Measurements from ENCODE around the gene RHBDL2. TPM values are rescaled to one million over a fixed set of nuclear protein-coding genes. Genes with fewer than 3 reads are reported as not detected.

Gene RHBDL2
- polyA plus RNA-seq, 2 donors: 24.3 to 25.1 TPM

DNA sequence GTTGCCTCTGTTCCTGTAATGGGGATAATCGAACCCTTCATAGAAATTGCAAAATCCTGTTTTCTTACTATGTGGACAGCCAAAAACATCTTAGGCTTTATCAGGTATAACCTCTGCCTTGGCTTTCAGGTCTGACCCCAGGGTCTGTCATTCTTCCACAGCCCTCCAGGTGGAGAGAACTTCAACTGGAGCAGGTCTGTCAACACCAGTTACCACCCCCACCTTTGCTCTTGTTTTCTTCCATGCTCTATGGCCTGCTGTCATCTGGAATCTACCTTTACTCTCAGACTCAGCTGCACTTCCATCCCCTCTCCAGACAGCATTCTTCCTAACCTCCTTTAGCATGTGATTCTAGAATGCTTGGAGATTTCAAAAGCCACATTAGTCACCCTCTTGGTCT, 49.9 kb downstream of the RHBDL2 start:
- Histone ChIP-seq H3K36me3 (ENCODE audit: control insufficient read depth in 2 of 2, insufficient read depth in 2 of 2, low read length in 1 of 2) (peaks cover 0 to 3% of the 10 kb centered on the region in 2 donors), H3K4me1 (ENCODE audit: control insufficient read depth in 2 of 2, insufficient read depth in 2 of 2, low read length in 1 of 2) (no peaks in the 10 kb centered on the region), H3K27me3 (ENCODE audit: control insufficient read depth in 1 of 2, insufficient read depth in 2 of 2, low read length in 2 of 2) (no peaks in the 10 kb centered on the region), H3K4me3 (ENCODE audit: low read depth in 1 of 2, low read length in 2 of 2) (no peak overlapping the region), H3K27ac (ENCODE audit: low read depth in 2 of 2, low read length in 1 of 2) (no peak overlapping the region), H3K9me3 (ENCODE audit: control insufficient read depth in 2 of 2, insufficient read depth in 1 of 2, low read depth in 1 of 2, low read length in 1 of 2) (no peaks in the 10 kb centered on the region)
- WGBS, 2 donors: 86 to 90% methylated on average over 1 of the region's 1 CpG

DNA sequence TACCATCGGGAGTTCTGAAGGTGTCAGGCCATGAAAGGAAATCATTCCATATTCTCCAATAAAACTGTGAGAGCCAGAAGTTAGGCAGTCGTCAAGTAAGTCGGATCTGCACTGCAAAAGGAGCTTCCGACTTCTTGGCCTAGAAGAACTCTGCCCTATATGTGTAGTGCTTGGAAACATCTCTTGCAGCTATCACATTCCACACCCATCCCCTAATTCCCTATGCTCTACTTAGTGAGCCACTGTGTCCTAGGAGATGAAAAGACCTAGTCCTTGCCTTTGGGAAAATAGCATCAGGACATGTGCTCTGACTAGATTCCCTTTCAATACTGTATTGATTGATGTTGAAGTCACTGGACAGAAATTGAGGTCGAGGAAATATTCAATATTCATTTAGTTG, 52.0 kb downstream of the RHBDL2 start:
- Histone ChIP-seq H3K27ac (ENCODE audit: low read depth in 2 of 2, low read length in 1 of 2) (no peak overlapping the region), H3K36me3 (ENCODE audit: control insufficient read depth in 2 of 2, insufficient read depth in 2 of 2, low read length in 1 of 2) (peaks cover 0 to 3% of the 10 kb centered on the region in 2 donors), H3K4me1 (ENCODE audit: control insufficient read depth in 2 of 2, insufficient read depth in 2 of 2, low read length in 1 of 2) (no peaks in the 10 kb centered on the region), H3K27me3 (ENCODE audit: control insufficient read depth in 1 of 2, insufficient read depth in 2 of 2, low read length in 2 of 2) (no peaks in the 10 kb centered on the region), H3K9me3 (ENCODE audit: control insufficient read depth in 2 of 2, insufficient read depth in 1 of 2, low read depth in 1 of 2, low read length in 1 of 2) (no peaks in the 10 kb centered on the region), H3K4me3 (ENCODE audit: low read depth in 1 of 2, low read length in 2 of 2) (no peak overlapping the region)
- 72 to 83% methylated on average over 5 of the region's 5 CpGs for WGBS, 2 donors

DNA sequence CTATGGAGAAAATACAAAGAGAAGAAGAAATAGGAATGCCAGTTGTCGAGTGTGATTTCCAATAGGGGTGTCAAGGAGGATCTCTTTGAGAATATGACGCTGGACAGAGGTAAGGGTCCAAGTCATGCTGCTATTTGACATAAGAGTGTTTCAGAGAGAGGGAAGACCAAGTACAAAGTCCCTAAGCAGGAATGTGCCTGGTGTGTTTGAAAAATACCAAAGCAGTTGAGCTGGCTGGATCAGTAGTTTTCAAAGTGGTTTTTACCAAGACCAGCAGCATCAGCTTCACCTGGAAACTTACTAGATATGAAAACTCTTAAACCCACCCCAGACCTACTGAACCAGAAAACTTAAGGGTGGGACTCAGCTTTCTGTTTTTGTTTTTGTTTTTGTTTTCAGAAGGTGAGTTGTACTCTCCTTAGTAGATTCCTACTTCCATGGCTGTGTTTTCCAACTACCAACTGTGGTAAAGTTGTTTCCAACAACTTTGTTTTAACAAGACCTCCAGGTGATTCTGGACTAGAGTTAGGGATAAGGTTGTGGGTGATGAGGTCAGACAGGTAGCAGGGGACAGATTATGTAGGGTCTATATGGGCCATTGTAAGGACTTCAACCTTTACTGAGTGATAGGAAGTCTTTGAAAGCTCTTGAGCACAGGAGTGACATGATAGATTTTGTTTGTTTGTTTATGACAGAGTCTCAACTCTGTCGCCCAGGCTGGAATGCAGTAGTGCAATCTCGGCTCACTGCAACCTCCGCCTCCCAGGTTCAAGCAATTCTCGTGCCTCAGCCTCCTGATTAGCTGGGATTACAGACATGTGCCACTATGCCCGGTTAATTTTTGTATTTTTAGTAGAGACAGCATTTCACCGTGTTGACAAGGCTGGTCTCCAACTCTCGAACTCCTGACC, 53.0 kb downstream of the RHBDL2 start:
- 82 to 89% methylated on average over 9 of the region's 9 CpGs for WGBS, 2 donors
- Histone ChIP-seq H3K9me3 (ENCODE audit: control insufficient read depth in 2 of 2, insufficient read depth in 1 of 2, low read depth in 1 of 2, low read length in 1 of 2) (no peaks in the 10 kb centered on the region), H3K4me3 (ENCODE audit: low read depth in 1 of 2, low read length in 2 of 2) (no peak overlapping the region), H3K4me1 (ENCODE audit: control insufficient read depth in 2 of 2, insufficient read depth in 2 of 2, low read length in 1 of 2) (no peaks in the 10 kb centered on the region), H3K27ac (ENCODE audit: low read depth in 2 of 2, low read length in 1 of 2) (no peak overlapping the region), H3K36me3 (ENCODE audit: control insufficient read depth in 2 of 2, insufficient read depth in 2 of 2, low read length in 1 of 2) (peaks cover 0 to 3% of the 10 kb centered on the region in 2 donors), H3K27me3 (ENCODE audit: control insufficient read depth in 1 of 2, insufficient read depth in 2 of 2, low read length in 2 of 2) (no peaks in the 10 kb centered on the region)

DNA sequence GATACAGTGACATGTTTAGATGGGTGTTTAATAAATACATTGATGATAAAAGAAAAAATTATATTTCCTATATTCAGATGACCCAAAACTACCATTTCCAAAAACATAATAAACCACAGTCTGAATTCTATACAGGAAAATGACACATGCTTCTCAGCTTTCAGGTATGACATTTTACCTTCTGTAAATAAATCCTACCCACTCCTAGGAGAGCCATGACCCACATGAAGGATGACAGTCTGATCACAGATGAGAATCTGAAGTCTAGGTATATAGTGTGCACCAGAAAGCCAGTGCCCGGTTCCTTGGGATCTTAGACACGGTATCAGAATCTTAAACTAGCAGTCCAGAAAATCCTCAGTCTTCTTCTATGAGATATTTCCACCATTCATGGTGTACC, 56.5 kb downstream of the RHBDL2 start:
- H3K27me3 ChIP-seq (ENCODE audit: control insufficient read depth in 1 of 2, insufficient read depth in 2 of 2, low read length in 2 of 2): no peaks in the 10 kb centered on the region
- WGBS, 2 donors: 92 to 95% methylated on average over 2 of the region's 2 CpGs
- no peaks in the 10 kb centered on the region for H3K36me3 ChIP-seq (ENCODE audit: control insufficient read depth in 2 of 2, insufficient read depth in 2 of 2, low read length in 1 of 2)
- no peaks in the 10 kb centered on the region for H3K4me1 ChIP-seq (ENCODE audit: control insufficient read depth in 2 of 2, insufficient read depth in 2 of 2, low read length in 1 of 2)
- H3K9me3 ChIP-seq (ENCODE audit: control insufficient read depth in 2 of 2, insufficient read depth in 1 of 2, low read depth in 1 of 2, low read length in 1 of 2): no peaks in the 10 kb centered on the region
- H3K4me3 ChIP-seq (ENCODE audit: low read depth in 1 of 2, low read length in 2 of 2): no peak overlapping the region
- no peak overlapping the region for H3K27ac ChIP-seq (ENCODE audit: low read depth in 2 of 2, low read length in 1 of 2)

DNA sequence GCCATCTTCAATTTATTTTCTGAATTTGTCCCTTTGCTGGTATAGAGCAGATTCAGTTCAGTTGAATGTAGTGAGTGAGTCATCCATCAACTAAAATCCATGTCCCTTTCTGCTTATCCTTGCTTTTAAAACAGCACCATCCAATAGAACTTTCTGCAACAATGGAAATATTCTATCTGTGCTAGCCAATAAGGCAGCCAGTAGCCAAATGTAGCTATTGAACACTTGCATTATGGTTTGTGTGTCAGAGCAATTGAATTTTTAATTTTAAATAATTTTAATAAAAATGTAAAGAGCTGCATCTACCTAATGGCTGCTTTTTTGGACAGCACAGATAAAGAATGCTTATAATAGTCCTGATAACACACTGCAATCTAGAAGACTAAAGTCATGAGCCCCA, 60.1 kb downstream of the RHBDL2 start, which contains the start of gene GJA9:
TSS of gene GJA9 (minus strand) at position 101 of the 400 bp plus-strand sequence. CDS start 5,489 bp downstream, outside the sequence.
- Histone ChIP-seq H3K36me3 (ENCODE audit: control insufficient read depth in 2 of 2, insufficient read depth in 2 of 2, low read length in 1 of 2) (no peaks in the 10 kb centered on the region), H3K27me3 (ENCODE audit: control insufficient read depth in 1 of 2, insufficient read depth in 2 of 2, low read length in 2 of 2) (no peaks in the 10 kb centered on the region), H3K9me3 (ENCODE audit: control insufficient read depth in 2 of 2, insufficient read depth in 1 of 2, low read depth in 1 of 2, low read length in 1 of 2) (no peaks in the 10 kb centered on the region), H3K4me1 (ENCODE audit: control insufficient read depth in 2 of 2, insufficient read depth in 2 of 2, low read length in 1 of 2) (no peaks in the 10 kb centered on the region), H3K27ac (ENCODE audit: low read depth in 2 of 2, low read length in 1 of 2) (no peak within 1 kb of the TSS), H3K4me3 (ENCODE audit: low read depth in 1 of 2, low read length in 2 of 2) (no peak within 1 kb of the TSS)

DNA sequence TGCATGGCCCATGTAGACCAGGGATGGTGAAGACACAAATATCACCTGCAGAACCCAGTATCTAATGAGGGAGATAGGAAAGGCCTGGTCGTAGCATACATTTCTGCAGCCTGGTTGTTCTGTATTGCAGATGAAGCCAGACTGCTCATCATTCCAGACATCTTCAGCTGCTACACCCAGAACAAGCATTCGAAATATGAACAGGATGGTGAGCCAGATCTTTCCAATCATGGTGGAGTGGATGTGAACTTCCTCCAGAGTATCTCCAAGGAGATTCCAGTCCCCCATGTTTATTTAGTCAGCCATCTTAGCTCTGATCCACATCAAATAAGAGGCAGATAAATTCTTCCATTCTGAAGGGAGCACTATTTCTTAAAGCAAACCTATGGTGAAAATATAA, 65.8 kb downstream of the RHBDL2 start:
- no peak overlapping the region for H3K4me3 ChIP-seq (ENCODE audit: low read depth in 1 of 2, low read length in 2 of 2)
- H3K27ac ChIP-seq (ENCODE audit: low read depth in 2 of 2, low read length in 1 of 2): no peak overlapping the region
- WGBS, 2 donors: 79 to 89% methylated on average over 2 of the region's 2 CpGs
- H3K27me3 ChIP-seq (ENCODE audit: control insufficient read depth in 1 of 2, insufficient read depth in 2 of 2, low read length in 2 of 2): no peaks in the 10 kb centered on the region
- no peaks in the 10 kb centered on the region for H3K4me1 ChIP-seq (ENCODE audit: control insufficient read depth in 2 of 2, insufficient read depth in 2 of 2, low read length in 1 of 2)
- H3K9me3 ChIP-seq (ENCODE audit: control insufficient read depth in 2 of 2, insufficient read depth in 1 of 2, low read depth in 1 of 2, low read length in 1 of 2): no peaks in the 10 kb centered on the region
- no peaks in the 10 kb centered on the region for H3K36me3 ChIP-seq (ENCODE audit: control insufficient read depth in 2 of 2, insufficient read depth in 2 of 2, low read length in 1 of 2)

DNA sequence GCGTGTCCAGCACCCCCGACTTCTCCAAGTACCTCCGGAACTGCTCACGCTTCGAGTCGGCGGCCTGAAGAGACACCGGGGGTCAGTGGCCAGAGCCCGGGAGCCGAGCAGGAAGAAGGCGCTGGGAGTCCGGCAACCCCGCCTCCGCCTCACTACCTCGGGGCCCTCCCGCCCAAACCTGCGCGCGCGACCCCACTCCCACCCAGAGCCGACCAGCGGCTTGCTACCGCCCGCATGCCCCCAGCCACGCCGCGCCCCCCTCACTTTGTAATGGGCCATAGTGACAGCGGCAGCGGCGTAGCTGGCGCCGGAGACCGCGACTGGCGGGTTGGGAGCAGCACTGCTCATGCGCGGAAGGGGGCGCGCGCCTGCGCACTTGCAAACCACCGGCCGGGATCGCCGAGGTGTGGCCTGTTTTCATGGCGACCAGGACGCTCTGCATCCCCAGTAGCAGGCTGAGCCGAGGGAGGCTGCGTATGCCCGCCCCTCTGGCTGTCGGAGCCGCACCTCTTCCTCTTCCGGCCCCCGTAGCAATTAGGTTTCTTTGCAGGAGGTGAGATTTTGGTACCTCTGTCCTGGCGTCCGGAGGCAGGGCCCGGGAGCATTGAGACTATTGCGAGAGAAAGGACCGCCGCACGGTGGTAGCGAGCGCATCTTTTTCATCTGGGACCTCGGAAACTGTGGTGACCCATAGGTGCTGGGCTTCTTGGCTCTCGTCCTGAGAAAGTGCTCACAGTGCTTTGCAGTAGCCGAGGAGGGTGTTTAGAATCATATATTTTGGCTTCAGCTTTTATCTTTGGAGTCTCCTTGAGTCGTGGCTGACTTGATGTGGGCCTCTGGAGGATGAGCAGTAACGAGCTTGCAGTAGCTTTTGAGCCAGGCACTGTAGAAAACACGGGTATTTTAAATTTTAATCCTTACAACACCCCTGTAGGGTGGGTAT, 68.3 kb downstream of the RHBDL2 start, which contains the start of gene MYCBP:
TSS of gene MYCBP (minus strand) at position 322 of the 943 bp plus-strand sequence. CDS start at position 279, 43 bp downstream.
- no peaks in the 10 kb centered on the region for H3K36me3 ChIP-seq (ENCODE audit: control insufficient read depth in 2 of 2, insufficient read depth in 2 of 2, low read length in 1 of 2)
- peak within 1 kb of the TSS; percentile 77 to 83 for H3K4me3 ChIP-seq (ENCODE audit: low read depth in 1 of 2, low read length in 2 of 2)
- no peaks in the 10 kb centered on the region for H3K9me3 ChIP-seq (ENCODE audit: control insufficient read depth in 2 of 2, insufficient read depth in 1 of 2, low read depth in 1 of 2, low read length in 1 of 2)
- H3K27me3 ChIP-seq (ENCODE audit: control insufficient read depth in 1 of 2, insufficient read depth in 2 of 2, low read length in 2 of 2): no peaks in the 10 kb centered on the region
- peak within 1 kb of the TSS; percentile 9 to 86 for H3K27ac ChIP-seq (ENCODE audit: low read depth in 2 of 2, low read length in 1 of 2)
- H3K4me1 ChIP-seq (ENCODE audit: control insufficient read depth in 2 of 2, insufficient read depth in 2 of 2, low read length in 1 of 2): no peaks in the 10 kb centered on the region
- WGBS, 2 donors: 0% methylated on average over 63 to 69 of the region's 69 CpGs

DNA sequence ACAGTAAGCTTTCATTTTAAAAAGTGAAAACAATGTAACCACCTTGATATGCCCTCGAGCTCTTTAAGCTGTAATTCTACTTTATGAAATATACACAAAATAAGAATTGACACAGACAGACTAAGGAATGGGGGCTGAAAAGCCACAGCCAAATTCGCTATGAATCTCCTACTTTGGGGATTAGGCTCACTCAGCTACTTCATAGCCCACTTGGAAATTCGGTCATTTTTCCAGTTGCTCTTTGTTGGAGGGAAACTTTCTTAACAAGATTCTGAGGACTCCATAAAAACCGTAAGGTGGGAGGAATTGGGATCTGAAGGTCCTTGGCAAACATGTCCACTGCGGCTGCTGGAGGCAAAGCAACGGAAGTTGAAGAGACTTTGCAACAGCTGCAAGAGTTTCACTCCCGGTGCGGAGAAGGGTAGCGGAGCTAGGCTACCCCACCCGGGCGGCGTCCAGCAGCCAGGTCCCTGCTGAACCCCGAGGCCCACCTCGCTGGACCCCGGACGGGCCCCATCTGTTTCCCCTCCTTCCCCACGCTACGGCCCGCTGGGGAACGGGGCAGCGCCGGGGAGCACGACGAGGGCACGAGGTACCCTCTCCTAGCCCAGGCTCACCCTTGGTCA, 69.1 kb downstream of the RHBDL2 start:
- WGBS, 2 donors: 3% methylated on average over 25 of the region's 25 CpGs
- H3K4me1 ChIP-seq (ENCODE audit: control insufficient read depth in 2 of 2, insufficient read depth in 2 of 2, low read length in 1 of 2): no peaks in the 10 kb centered on the region
- no peaks in the 10 kb centered on the region for H3K9me3 ChIP-seq (ENCODE audit: control insufficient read depth in 2 of 2, insufficient read depth in 1 of 2, low read depth in 1 of 2, low read length in 1 of 2)
- H3K27ac ChIP-seq (ENCODE audit: low read depth in 2 of 2, low read length in 1 of 2): peak overlapping the region in 1 of 2 donors; percentile 45
- H3K36me3 ChIP-seq (ENCODE audit: control insufficient read depth in 2 of 2, insufficient read depth in 2 of 2, low read length in 1 of 2): no peaks in the 10 kb centered on the region
- no peaks in the 10 kb centered on the region for H3K27me3 ChIP-seq (ENCODE audit: control insufficient read depth in 1 of 2, insufficient read depth in 2 of 2, low read length in 2 of 2)
- H3K4me3 ChIP-seq (ENCODE audit: low read depth in 1 of 2, low read length in 2 of 2): peak overlapping the region; percentile 77 to 83

DNA sequence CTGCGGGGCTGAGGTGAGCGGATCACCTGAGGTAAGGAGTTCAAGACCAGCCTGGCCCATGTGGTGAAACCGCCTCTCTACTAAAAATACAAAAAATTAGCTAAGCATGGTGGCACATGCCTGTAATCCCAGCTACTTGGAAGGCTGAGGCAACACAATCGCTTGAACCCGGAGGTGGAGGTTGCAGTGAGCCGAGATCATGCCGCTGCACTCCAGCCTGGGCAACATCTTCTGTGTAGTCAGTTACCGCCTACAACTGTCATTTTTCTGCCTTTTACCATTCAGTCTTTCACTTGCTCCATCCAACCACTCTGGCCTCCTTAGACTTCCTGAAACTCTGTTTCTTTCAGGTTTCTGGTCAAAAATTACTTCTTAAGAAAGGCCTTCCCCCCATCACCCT, 70.6 kb downstream of the RHBDL2 start:
- 86 to 95% methylated on average over 8 of the region's 8 CpGs for WGBS, 2 donors
- H3K36me3 ChIP-seq (ENCODE audit: control insufficient read depth in 2 of 2, insufficient read depth in 2 of 2, low read length in 1 of 2): no peaks in the 10 kb centered on the region
- H3K9me3 ChIP-seq (ENCODE audit: control insufficient read depth in 2 of 2, insufficient read depth in 1 of 2, low read depth in 1 of 2, low read length in 1 of 2): no peaks in the 10 kb centered on the region
- H3K4me1 ChIP-seq (ENCODE audit: control insufficient read depth in 2 of 2, insufficient read depth in 2 of 2, low read length in 1 of 2): no peaks in the 10 kb centered on the region
- H3K27ac ChIP-seq (ENCODE audit: low read depth in 2 of 2, low read length in 1 of 2): no peak overlapping the region
- H3K27me3 ChIP-seq (ENCODE audit: control insufficient read depth in 1 of 2, insufficient read depth in 2 of 2, low read length in 2 of 2): no peaks in the 10 kb centered on the region
- no peak overlapping the region for H3K4me3 ChIP-seq (ENCODE audit: low read depth in 1 of 2, low read length in 2 of 2)
